ENCODE results near the gene QRICH1. TPM values are rescaled to one million over a fixed set of nuclear protein-coding genes. Genes with fewer than 3 reads are reported as not detected.
A peak's percentile ranks its signal among the peaks of the same experiment; 100 is the strongest.

Gene QRICH1
- total and polyA plus RNA-seq, 2 donors, result 40.7 to 63.0 TPM

DNA sequence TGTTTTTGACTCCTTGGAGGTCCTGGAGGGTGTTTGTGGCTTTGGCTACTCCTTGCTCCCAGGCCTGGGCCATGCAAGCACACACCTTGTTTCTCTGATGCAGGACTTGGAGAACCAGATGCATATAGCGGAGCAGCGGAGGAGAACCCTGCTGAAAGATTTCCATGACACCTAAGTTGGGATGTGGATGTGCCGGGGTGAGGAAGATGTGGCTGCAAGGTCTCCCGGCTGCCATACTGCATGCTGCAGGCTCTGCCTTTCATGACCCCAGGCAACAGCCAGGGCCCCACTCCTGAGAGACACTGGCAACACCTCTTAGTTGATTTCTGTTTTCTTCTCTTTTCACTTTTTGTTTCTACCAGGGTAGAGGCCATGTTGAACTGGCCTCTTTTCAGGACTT is 110.8 kb downstream of the QRICH1 start:
- no peaks in the 10 kb centered on the region for H3K36me3 ChIP-seq (ENCODE audit: insufficient read depth)
- WGBS, result 95% methylated on average over 4 of the region's 4 CpGs
- H3K4me3 ChIP-seq (ENCODE audit: low read depth, low read length), result no peak overlapping the region
- no peaks in the 10 kb centered on the region for H3K4me1 ChIP-seq (ENCODE audit: insufficient read depth)
- no peak overlapping the region for H3K27ac ChIP-seq (ENCODE audit: low read depth)
- DNase-seq (ENCODE audit: extremely low spot score), result no peak

DNA sequence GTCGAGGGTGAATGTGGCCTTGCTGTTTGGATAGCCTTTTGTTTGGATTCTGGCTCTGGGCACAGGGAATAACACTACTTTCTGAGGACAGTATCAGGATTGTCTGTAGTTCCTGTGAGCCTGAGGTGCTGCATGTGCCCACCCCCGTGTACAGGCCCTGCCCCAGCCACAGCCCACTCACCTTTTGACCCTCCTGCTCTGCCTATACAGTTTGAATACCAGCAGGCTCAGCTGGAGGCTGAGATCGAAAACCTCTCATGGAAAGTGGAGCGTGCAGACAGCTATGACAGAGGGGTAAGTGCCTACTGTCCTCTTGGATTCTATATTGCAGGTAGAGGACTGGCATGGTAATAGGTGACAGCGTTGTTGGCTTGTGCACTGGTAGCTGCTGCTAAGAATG is 111.2 kb downstream of the QRICH1 start:
- no peak for DNase-seq (ENCODE audit: extremely low spot score)
- H3K4me3 ChIP-seq (ENCODE audit: low read depth, low read length), result no peak overlapping the region
- no peaks in the 10 kb centered on the region for H3K4me1 ChIP-seq (ENCODE audit: insufficient read depth)
- H3K27ac ChIP-seq (ENCODE audit: low read depth), result no peak overlapping the region
- H3K36me3 ChIP-seq (ENCODE audit: insufficient read depth), result no peaks in the 10 kb centered on the region
- 81% methylated on average over 5 of the region's 5 CpGs for WGBS

DNA sequence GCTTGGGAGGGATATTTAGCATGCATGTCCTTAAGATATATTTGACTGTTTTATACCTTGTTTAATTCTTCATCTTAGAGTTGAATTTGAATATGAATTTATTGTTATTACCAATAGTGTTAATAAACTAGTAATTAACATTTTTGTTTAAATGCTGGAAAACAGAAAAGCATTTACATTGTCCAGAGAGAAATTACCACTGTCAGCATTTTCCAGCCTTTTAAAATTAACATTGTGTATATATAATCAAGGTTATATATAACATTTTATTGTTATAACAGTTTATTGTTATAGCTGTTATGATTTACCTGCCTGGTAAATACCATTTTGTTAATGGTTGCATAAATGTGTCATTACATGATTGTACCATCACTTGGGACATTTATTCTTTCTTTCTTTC is 111.9 kb downstream of the QRICH1 start:
- DNase-seq (ENCODE audit: extremely low spot score), result no peak
- Histone ChIP-seq H3K4me1 (ENCODE audit: insufficient read depth) (no peaks in the 10 kb centered on the region), H3K4me3 (ENCODE audit: low read depth, low read length) (no peak overlapping the region), H3K27ac (ENCODE audit: low read depth) (no peak overlapping the region), H3K36me3 (ENCODE audit: insufficient read depth) (no peaks in the 10 kb centered on the region)

DNA sequence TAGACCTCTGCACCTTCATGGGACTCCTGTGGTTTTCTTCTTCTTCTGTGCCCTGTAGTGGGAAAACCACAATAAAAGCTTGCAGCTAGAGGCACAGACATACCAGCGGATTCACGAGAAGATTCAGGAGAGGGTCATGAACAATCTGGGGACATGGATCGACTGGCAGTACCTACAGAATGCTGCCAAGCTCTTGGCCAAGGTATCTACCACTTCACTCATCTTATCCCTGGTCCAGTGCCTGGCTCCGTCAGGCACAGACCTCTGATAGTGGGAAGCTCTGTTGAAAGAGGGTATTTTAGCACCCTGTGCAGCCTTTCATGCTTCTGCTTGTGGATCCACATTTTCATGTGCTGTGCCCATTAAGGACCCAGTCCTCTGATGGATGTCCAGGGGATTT is 113.6 kb downstream of the QRICH1 start:
- DNase-seq (ENCODE audit: extremely low spot score), result no peak
- Histone ChIP-seq H3K36me3 (ENCODE audit: insufficient read depth) (no peaks in the 10 kb centered on the region), H3K27ac (ENCODE audit: low read depth) (no peak overlapping the region), H3K4me1 (ENCODE audit: insufficient read depth) (no peaks in the 10 kb centered on the region), H3K4me3 (ENCODE audit: low read depth, low read length) (no peak overlapping the region)
- 93% methylated on average over 4 of the region's 4 CpGs for WGBS

Small RNA genes lying within 50 kb of the gene (small RNA-seq; reads per million reads assigned to genes)
- gene MIR191 (4,314 reads per million, percentile 100 among the genes with 10 or more reads in this experiment), gene MIR425 (65.7 reads per million, percentile 97 among the genes with 10 or more reads in this experiment), gene RN7SL182P (not detected)

Other genes starting within 250 kb of the QRICH1 start
- 20.5 TPM for gene PRKAR2A, start 246.2 kb downstream of the QRICH1 start, total RNA-seq
- 23.0 TPM for gene PRKAR2A, start 246.2 kb downstream of the QRICH1 start, polyA plus RNA-seq
- 11.0 TPM for gene SLC25A20, start 195.2 kb downstream of the QRICH1 start, total RNA-seq
- gene SLC25A20, start 195.2 kb downstream of the QRICH1 start, polyA plus RNA-seq, result 14.1 TPM
- gene ARIH2, start 175.2 kb downstream of the QRICH1 start, total RNA-seq, result 71.6 TPM
- gene ARIH2, start 175.2 kb downstream of the QRICH1 start, polyA plus RNA-seq, result 59.9 TPM
- gene P4HTM, start 103.8 kb downstream of the QRICH1 start, total RNA-seq, result 30.9 TPM
- 31.6 TPM for gene P4HTM, start 103.8 kb downstream of the QRICH1 start, polyA plus RNA-seq
- gene WDR6, start 86.7 kb downstream of the QRICH1 start, total RNA-seq, result 66.2 TPM
- 132 TPM for gene WDR6, start 86.7 kb downstream of the QRICH1 start, polyA plus RNA-seq
- 26.7 TPM for gene DALRD3, start 75.5 kb downstream of the QRICH1 start, total RNA-seq
- 28.3 TPM for gene DALRD3, start 75.5 kb downstream of the QRICH1 start, polyA plus RNA-seq
- 43.2 TPM for gene NDUFAF3, start 72.0 kb downstream of the QRICH1 start, total RNA-seq
- gene NDUFAF3, start 72.0 kb downstream of the QRICH1 start, polyA plus RNA-seq, result 81.6 TPM
- 247 TPM for gene IMPDH2, start 64.7 kb downstream of the QRICH1 start, total RNA-seq
- 192 TPM for gene IMPDH2, start 64.7 kb downstream of the QRICH1 start, polyA plus RNA-seq
- gene QARS1, start 10.7 kb upstream of the QRICH1 start, total RNA-seq, result 197 TPM
- gene QARS1, start 10.7 kb upstream of the QRICH1 start, polyA plus RNA-seq, result 242 TPM
- 30.8 TPM for gene USP19, start 26.8 kb upstream of the QRICH1 start, total RNA-seq
- gene USP19, start 26.8 kb upstream of the QRICH1 start, polyA plus RNA-seq, result 44.8 TPM
- 429 TPM for gene LAMB2, start 39.0 kb upstream of the QRICH1 start, total RNA-seq
- 366 TPM for gene LAMB2, start 39.0 kb upstream of the QRICH1 start, polyA plus RNA-seq
- 10.3 TPM for gene CCDC71, start 72.3 kb upstream of the QRICH1 start, total RNA-seq
- gene CCDC71, start 72.3 kb upstream of the QRICH1 start, polyA plus RNA-seq, result 25.6 TPM
- 27.3 TPM for gene KLHDC8B, start 77.5 kb upstream of the QRICH1 start, total RNA-seq
- 80.8 TPM for gene KLHDC8B, start 77.5 kb upstream of the QRICH1 start, polyA plus RNA-seq
- 6.0 TPM for gene C3orf62, start 183.2 kb upstream of the QRICH1 start, total RNA-seq
- 3.0 TPM for gene C3orf62, start 183.2 kb upstream of the QRICH1 start, polyA plus RNA-seq
- 23.7 TPM for gene USP4, start 246.0 kb upstream of the QRICH1 start, total RNA-seq
- gene USP4, start 246.0 kb upstream of the QRICH1 start, polyA plus RNA-seq, result 34.2 TPM

Data from urinary bladder (tissue), 4 donors.